ENCODE results near the gene VAMP5.
"Not testable (repeated sequence)": the region's sequence is repeated elsewhere in the genome, so short reads cannot be mapped to it uniquely, and the experiment has no call there.

VAMP5 gene

GRCh38 chr2:85540133-85540648 lies 44.0 kb upstream of the VAMP5 start:
- FAIRE-seq: no peak
- DNase-seq (ENCODE audit: insufficient read length, low spot score): no peak
- TF ChIP-seq CTCF (IDR thresholded peaks at IDR 0.05; ENCODE audit: insufficient read depth, missing control alignments): no peak

- FAIRE-seq (no peak), DNase-seq (ENCODE audit: insufficient read length, low spot score) (no peak)
- TF ChIP-seq CTCF (IDR thresholded peaks at IDR 0.05; ENCODE audit: insufficient read depth, missing control alignments): no peak
These were observed 43.0 kb upstream of the VAMP5 start for GRCh38 chr2:85541262-85541661.

GRCh38 chr2:85541753-85542457 lies 42.3 kb upstream of the VAMP5 start:
- no peak for TF ChIP-seq CTCF (IDR thresholded peaks at IDR 0.05; ENCODE audit: insufficient read depth, missing control alignments)
- no peak for FAIRE-seq
- DNase-seq (ENCODE audit: insufficient read length, low spot score): no peak

GRCh38 chr2:85542777-85543176 lies 41.5 kb upstream of the VAMP5 start:
- DNase-seq (ENCODE audit: insufficient read length, low spot score) (no peak), FAIRE-seq (no peak)
- TF ChIP-seq CTCF (IDR thresholded peaks at IDR 0.05; ENCODE audit: insufficient read depth, missing control alignments): no peak

- FAIRE-seq; DNase-seq (ENCODE audit: insufficient read length, low spot score): not testable (repeated sequence)
These were observed 40.0 kb upstream of the VAMP5 start for GRCh38 chr2:85544254-85544691.

- not testable (repeated sequence) for DNase-seq (ENCODE audit: insufficient read length, low spot score); FAIRE-seq
These were observed 39.1 kb upstream of the VAMP5 start for GRCh38 chr2:85544915-85545779.

GRCh38 chr2:85545780-85546240 lies 38.4 kb upstream of the VAMP5 start:
- FAIRE-seq (no peak), DNase-seq (ENCODE audit: insufficient read length, low spot score) (no peak)
- no peak for TF ChIP-seq CTCF (IDR thresholded peaks at IDR 0.05; ENCODE audit: insufficient read depth, missing control alignments)

Measured in D721Med (cell line).